ENCODE results near the gene GNA12.
"Not testable (repeated sequence)": the region's sequence is repeated elsewhere in the genome, so short reads cannot be mapped to it uniquely, and the experiment has no call there.

Gene GNA12

GRCh38 chr7:2727206-2727605 lies 116.9 kb downstream of the GNA12 start:
- not testable (repeated sequence) for DNase-seq (ENCODE audit: low spot score)

- DNase-seq (ENCODE audit: low spot score): no peak
Observed at GRCh38 chr7:2726316-2727018, 117.6 kb downstream of the GNA12 start.

GRCh38 chr7:2725178-2726105 lies 118.7 kb downstream of the GNA12 start:
- DNase-seq (ENCODE audit: low spot score): no peak

- no peak for DNase-seq (ENCODE audit: low spot score)
Observed at GRCh38 chr7:2724453-2725177, 119.5 kb downstream of the GNA12 start.

GRCh38 chr7:2724036-2724435 lies 120.1 kb downstream of the GNA12 start:
- not testable (repeated sequence) for DNase-seq (ENCODE audit: low spot score)

- DNase-seq (ENCODE audit: low spot score): no peak
Observed at GRCh38 chr7:2723138-2723850, 120.8 kb downstream of the GNA12 start.

- DNase-seq (ENCODE audit: low spot score): no peak
Observed at GRCh38 chr7:2722591-2722990, 121.5 kb downstream of the GNA12 start.

GRCh38 chr7:2721842-2722241 lies 122.3 kb downstream of the GNA12 start:
- no peak for DNase-seq (ENCODE audit: low spot score)

GRCh38 chr7:2720024-2720423 lies 124.1 kb downstream of the GNA12 start:
- no peak for DNase-seq (ENCODE audit: low spot score)

GRCh38 chr7:2719007-2719406 lies 125.1 kb downstream of the GNA12 start:
- peak; percentile 82 for DNase-seq (ENCODE audit: low spot score)

GRCh38 chr7:2718296-2718965 lies 125.7 kb downstream of the GNA12 start:
- DNase-seq (ENCODE audit: low spot score): no peak

GRCh38 chr7:2717293-2718261 lies 126.5 kb downstream of the GNA12 start:
- DNase-seq (ENCODE audit: low spot score): peak; percentile 45

GRCh38 chr7:2716906-2717292 lies 127.2 kb downstream of the GNA12 start:
- DNase-seq (ENCODE audit: low spot score): no peak

GRCh38 chr7:2716488-2716887 lies 127.6 kb downstream of the GNA12 start:
- no peak for DNase-seq (ENCODE audit: low spot score)

- no peak for DNase-seq (ENCODE audit: low spot score)
Observed at GRCh38 chr7:2715341-2716231, 128.5 kb downstream of the GNA12 start.

GRCh38 chr7:2714636-2715035 lies 129.5 kb downstream of the GNA12 start:
- DNase-seq (ENCODE audit: low spot score): no peak

- no peak for DNase-seq (ENCODE audit: low spot score)
Observed at GRCh38 chr7:2713978-2714377, 130.1 kb downstream of the GNA12 start.

- no peak for DNase-seq (ENCODE audit: low spot score)
Observed at GRCh38 chr7:2713370-2713769, 130.7 kb downstream of the GNA12 start.
